ENCODE results near the gene HSPA12B. TPM values are rescaled to one million over a fixed set of nuclear protein-coding genes. Genes with fewer than 3 reads are reported as not detected.

The HSPA12B gene
- polyA plus RNA-seq, 2 of the 4 experiments (the other 2 are of a cell fraction): 0.37 to 1.2 TPM

- 90% methylated on average over 6 of the region's 6 CpGs for WGBS (ENCODE audit: missing lambda C conversion rate)
- 0 out of 5 replicates have a peak, but pooled peaks of 1 of the 2 experiments have one; percentile 5 for TF ChIP-seq JUN (IDR thresholded peaks at IDR 0.05)
- TF ChIP-seq HOXB5 (CRISPR knock-in tag; IDR thresholded peaks at IDR 0.05): no peak
- FAIRE-seq: no peak
- peaks cover 34% of the 10 kb centered on the region for H3K4me1 ChIP-seq
- ChIA-PET POLR2A (interaction anchor here (0.6 to 1.6 kb wide), 2 partner anchors 63 to 105 kb away, joined by 10 to 12 read pairs; no protein-coding TSS in a partner anchor), CTCF (interaction anchor here (1.6 to 56.5 kb wide), 5 partner anchors 35 to 105 kb away, joined by 5 to 1634 read pairs (median 28); partner anchors contain the start of genes ADISSP and HSPA12B)
- H3K9me3 ChIP-seq: no peaks in the 10 kb centered on the region
- no peak for DNase-seq (ENCODE audit: low read depth in 1 of 2, low spot score in 1 of 2)
- no peak overlapping the region for H3K27ac ChIP-seq
- no peak overlapping the region for H3K4me2 ChIP-seq
- no peak for ATAC-seq
- no peak overlapping the region for H3K4me3 ChIP-seq
These were observed 50.1 kb downstream of the HSPA12B start for GRCh38 chr20:3782597-3782996.

GRCh38 chr20:3783068-3783489, 50.6 kb downstream of the HSPA12B start:
- H3K4me1 ChIP-seq: peaks cover 37% of the 10 kb centered on the region
- WGBS (ENCODE audit: missing lambda C conversion rate): 80% methylated on average over 2 of the region's 2 CpGs
- FAIRE-seq (no peak), ATAC-seq (no peak), DNase-seq (ENCODE audit: low read depth in 1 of 2, low spot score in 1 of 2) (no peak)
- ChIA-PET POLR2A (interaction anchor here (0.6 to 0.7 kb wide), 2 partner anchors 35 to 63 kb away, joined by 3 to 10 read pairs; no protein-coding TSS in a partner anchor), CTCF (interaction anchor here (0.6 to 56.5 kb wide), 5 partner anchors 35 to 220 kb away, joined by 3 to 1634 read pairs (median 28); partner anchors contain the start of genes ADISSP and HSPA12B)
- peak overlapping the region; percentile 97; the same call in 1 of the 3 replicates for H3K4me2 ChIP-seq
- no peak overlapping the region for H3K27ac ChIP-seq
- H3K4me3 ChIP-seq: no peak overlapping the region
- TF ChIP-seq E2F6 (IDR thresholded peaks at IDR 0.05; ENCODE audit: borderline replicate concordance, low read depth): no peak
- TF ChIP-seq HMGXB4 (CRISPR knock-in tag; IDR thresholded peaks at IDR 0.05; ENCODE audit: borderline replicate concordance): no peak
- TF ChIP-seq USF2 (IDR thresholded peaks at IDR 0.05): no peak
- TF ChIP-seq EHMT2 (IDR thresholded peaks at IDR 0.05; ENCODE audit: low read depth): no peak
- no peak for TF ChIP-seq HES2 (IDR thresholded peaks at IDR 0.05)
- no peak for TF ChIP-seq ZC3H11A (IDR thresholded peaks at IDR 0.05)
- no peak for TF ChIP-seq MAX (IDR thresholded peaks at IDR 0.05)
- no peak for TF ChIP-seq TP53 (CRISPR knock-in tag; IDR thresholded peaks at IDR 0.05)
- no peak for TF ChIP-seq RARB (CRISPR knock-in tag; IDR thresholded peaks at IDR 0.05)
- no peak for TF ChIP-seq HEYL (CRISPR knock-in tag; IDR thresholded peaks at IDR 0.05)
- no peak for TF ChIP-seq ZFP36 (IDR thresholded peaks at IDR 0.05; ENCODE audit: borderline replicate concordance, partially characterized antibody)
- TF ChIP-seq BHLHE40 (IDR thresholded peaks at IDR 0.05; ENCODE audit: low read depth, low read length): no peak
- H3K9me3 ChIP-seq: no peaks in the 10 kb centered on the region

- FAIRE-seq (no peak), ATAC-seq (no peak), DNase-seq (ENCODE audit: low read depth in 1 of 2, low spot score in 1 of 2) (no peak)
- TF ChIP-seq FOSB (CRISPR knock-in tag; IDR thresholded peaks at IDR 0.05) (no peak), JUN (IDR thresholded peaks at IDR 0.05) (0 out of 5 replicates have a peak, but pooled peaks of 1 of the 2 experiments have one; percentile 1)
- H3K4me2 ChIP-seq: peak overlapping the region; percentile 97
- POLR2A ChIA-PET: interaction anchor here (0.7 kb wide), 1 partner anchor 35 kb away, joined by 3 read pairs; no protein-coding TSS in a partner anchor
- no peak overlapping the region for H3K4me3 ChIP-seq
- no peaks in the 10 kb centered on the region for H3K9me3 ChIP-seq
- peak overlapping the region in 1 of 2 experiments; percentile 96; a peak in 3 of 6 replicates for H3K27ac ChIP-seq
- WGBS (ENCODE audit: missing lambda C conversion rate): 89% methylated on average over 10 of the region's 10 CpGs
- CTCF ChIA-PET: interaction anchor here (0.6 to 56.5 kb wide), 6 partner anchors 11 to 220 kb away, joined by 3 to 1634 read pairs (median 25); partner anchors contain the start of genes ADISSP and HSPA12B
- peaks cover 42% of the 10 kb centered on the region for H3K4me1 ChIP-seq
These were observed 51.2 kb downstream of the HSPA12B start for GRCh38 chr20:3783511-3784195.
